ENCODE measurements around the gene APBB1IP. TPM values are rescaled to one million over a fixed set of nuclear protein-coding genes. Genes with fewer than 3 reads are reported as not detected.
"Not testable (repeated sequence)": the region's sequence is repeated elsewhere in the genome, so short reads cannot be mapped to it uniquely, and the experiment has no call there.

The APBB1IP gene
- total and polyA plus RNA-seq, 2 donors (not counting 1 experiment from before 2014, with no cell fraction given), result 60.1 to 97.0 TPM

GRCh38 chr10:26606389-26606877, 168.3 kb downstream of the APBB1IP start:
- intact Hi-C loops (cut with micrococcal nuclease), result loop anchor here (5.0 kb wide), 1 partner anchor 276 kb away; no protein-coding TSS in a partner anchor
- H3K4me3 ChIP-seq (ENCODE audit: control extremely low read depth in 1 of 5, extremely low read depth in 1 of 5, insufficient read depth in 1 of 5, low read depth in 2 of 5, low read length in 4 of 5); POLR2A ChIA-PET; H2AFZ ChIP-seq (ENCODE audit: insufficient read depth, low read depth, low read length, poor library complexity, severe bottlenecking); H3K27ac ChIP-seq (ENCODE audit: low read length in 2 of 2); H3K36me3 ChIP-seq (replicated peaks in 1 of 2; ENCODE audit: control extremely low read depth in 1 of 2, control insufficient read depth in 1 of 2, extremely low read depth in 1 of 2, insufficient read depth in 2 of 2, low read length in 1 of 2); H3K4me1 ChIP-seq (ENCODE audit: control insufficient read depth in 2 of 2, insufficient read depth in 2 of 2, low read length in 2 of 2); H3K9ac ChIP-seq (ENCODE audit: low read length); H3K4me2 ChIP-seq (replicated peaks; ENCODE audit: low read depth, low read length, poor library complexity, severe bottlenecking); H3K27me3 Mint-ChIP-seq; H3K27me3 ChIP-seq (replicated peaks in 1 of 4; ENCODE audit: control extremely low read depth in 1 of 4, control insufficient read depth in 3 of 4, insufficient read depth in 4 of 4, low read length in 3 of 4); H3K79me2 ChIP-seq (ENCODE audit: control insufficient read depth, insufficient read depth, low read length); H3K9me3 ChIP-seq (ENCODE audit: control extremely low read depth in 1 of 3, control insufficient read depth in 2 of 3, insufficient read depth in 1 of 3, low read length in 2 of 3); H3K4me1 Mint-ChIP-seq; H3K9me3 Mint-ChIP-seq (ENCODE audit: insufficient read depth); H3K4me3 Mint-ChIP-seq; H3K27ac Mint-ChIP-seq; H4K20me1 ChIP-seq (ENCODE audit: control insufficient read depth, insufficient read depth, low read length, poor library complexity, severe bottlenecking): not testable (repeated sequence)
- no CpG with 5 or more reads among the region's 4 CpGs for WGBS (ENCODE audit: insufficient coverage)
- CTCF ChIA-PET, result interaction anchor here (0.6 to 1.4 kb wide), 3 partner anchors 205 to 275 kb away, joined by 3 to 7 read pairs (median 3); no protein-coding TSS in a partner anchor
- peak; percentile 71 for TF ChIP-seq CTCF (IDR thresholded peaks at IDR 0.05)
- ATAC-seq (ENCODE audit: low read depth), result peak; percentile 51
- peak; percentile 19 for DNase-seq

- no peaks in the 10 kb centered on the region for H3K9me3 Mint-ChIP-seq (ENCODE audit: insufficient read depth)
- POLR2A ChIA-PET, result interaction anchor here (0.6 kb wide), 1 partner anchor 11 kb away, joined by 5 read pairs; no protein-coding TSS in a partner anchor
Measured at GRCh38 chr10:26612151-26612915, 174.2 kb downstream of the APBB1IP start.

More at GRCh38 chr10:26612151-26612915, 174.2 kb downstream of the APBB1IP start:
- H2AFZ ChIP-seq (ENCODE audit: insufficient read depth, low read depth, low read length, poor library complexity, severe bottlenecking), result no peak overlapping the region
- intact Hi-C loops (cut with micrococcal nuclease), result no loop called here
- no peaks in the 10 kb centered on the region for H3K9me3 ChIP-seq (ENCODE audit: control extremely low read depth in 1 of 3, control insufficient read depth in 2 of 3, insufficient read depth in 1 of 3, low read length in 2 of 3)
- CTCF ChIA-PET, result interaction anchor here (0.7 to 1.0 kb wide), 2 partner anchors 9 to 270 kb away, joined by 3 to 4 read pairs; no protein-coding TSS in a partner anchor
- no peaks in the 10 kb centered on the region for H4K20me1 ChIP-seq (ENCODE audit: control insufficient read depth, insufficient read depth, low read length, poor library complexity, severe bottlenecking)
- no peak overlapping the region for H3K4me2 ChIP-seq (replicated peaks; ENCODE audit: low read depth, low read length, poor library complexity, severe bottlenecking)
- no peaks in the 10 kb centered on the region for H3K4me1 ChIP-seq (ENCODE audit: control insufficient read depth in 2 of 2, insufficient read depth in 2 of 2, low read length in 2 of 2)
- ATAC-seq (ENCODE audit: low read depth) (no peak), DNase-seq (no peak)
- TF ChIP-seq EZH2 (IDR thresholded peaks at IDR 0.05; ENCODE audit: borderline replicate concordance, insufficient read depth, low read depth, low read length, poor library complexity, severe bottlenecking), result no peak
- no peak for TF ChIP-seq CTCF (IDR thresholded peaks at IDR 0.05)
- H3K4me3 ChIP-seq (ENCODE audit: control extremely low read depth in 1 of 5, extremely low read depth in 1 of 5, insufficient read depth in 1 of 5, low read depth in 2 of 5, low read length in 4 of 5), result no peak overlapping the region
- no peak overlapping the region for H3K4me3 Mint-ChIP-seq
- H3K27ac ChIP-seq (ENCODE audit: low read length in 2 of 2), result no peak overlapping the region
- no peaks in the 10 kb centered on the region for H3K36me3 ChIP-seq (replicated peaks in 1 of 2; ENCODE audit: control extremely low read depth in 1 of 2, control insufficient read depth in 1 of 2, extremely low read depth in 1 of 2, insufficient read depth in 2 of 2, low read length in 1 of 2)
- no peaks in the 10 kb centered on the region for H3K4me1 Mint-ChIP-seq
- peaks cover 11% of the 10 kb centered on the region for H3K27me3 Mint-ChIP-seq
- no CpG with 5 or more reads among the region's 5 CpGs for WGBS (ENCODE audit: insufficient coverage)
- H3K79me2 ChIP-seq (ENCODE audit: control insufficient read depth, insufficient read depth, low read length), result no peaks in the 10 kb centered on the region
- H3K27ac Mint-ChIP-seq, result no peak overlapping the region
- H3K9ac ChIP-seq (ENCODE audit: low read length), result no peak overlapping the region
- no peaks in the 10 kb centered on the region for H3K27me3 ChIP-seq (replicated peaks in 1 of 4; ENCODE audit: control extremely low read depth in 1 of 4, control insufficient read depth in 3 of 4, insufficient read depth in 4 of 4, low read length in 3 of 4)

Measured in B cell (primary cell).